D341Med (cell line): ENCODE measurements around the gene TOMM70.
A peak's percentile ranks its signal among the peaks of the same experiment; 100 is the strongest.
"Not testable (repeated sequence)": the region's sequence is repeated elsewhere in the genome, so short reads cannot be mapped to it uniquely, and the experiment has no call there.

Experiments used
- DNase-seq: peaks from one replicate; pipeline ENCODE4 v3.0.0; 2012; ENCODE audit warnings: low spot score

Gene TOMM70

DNA sequence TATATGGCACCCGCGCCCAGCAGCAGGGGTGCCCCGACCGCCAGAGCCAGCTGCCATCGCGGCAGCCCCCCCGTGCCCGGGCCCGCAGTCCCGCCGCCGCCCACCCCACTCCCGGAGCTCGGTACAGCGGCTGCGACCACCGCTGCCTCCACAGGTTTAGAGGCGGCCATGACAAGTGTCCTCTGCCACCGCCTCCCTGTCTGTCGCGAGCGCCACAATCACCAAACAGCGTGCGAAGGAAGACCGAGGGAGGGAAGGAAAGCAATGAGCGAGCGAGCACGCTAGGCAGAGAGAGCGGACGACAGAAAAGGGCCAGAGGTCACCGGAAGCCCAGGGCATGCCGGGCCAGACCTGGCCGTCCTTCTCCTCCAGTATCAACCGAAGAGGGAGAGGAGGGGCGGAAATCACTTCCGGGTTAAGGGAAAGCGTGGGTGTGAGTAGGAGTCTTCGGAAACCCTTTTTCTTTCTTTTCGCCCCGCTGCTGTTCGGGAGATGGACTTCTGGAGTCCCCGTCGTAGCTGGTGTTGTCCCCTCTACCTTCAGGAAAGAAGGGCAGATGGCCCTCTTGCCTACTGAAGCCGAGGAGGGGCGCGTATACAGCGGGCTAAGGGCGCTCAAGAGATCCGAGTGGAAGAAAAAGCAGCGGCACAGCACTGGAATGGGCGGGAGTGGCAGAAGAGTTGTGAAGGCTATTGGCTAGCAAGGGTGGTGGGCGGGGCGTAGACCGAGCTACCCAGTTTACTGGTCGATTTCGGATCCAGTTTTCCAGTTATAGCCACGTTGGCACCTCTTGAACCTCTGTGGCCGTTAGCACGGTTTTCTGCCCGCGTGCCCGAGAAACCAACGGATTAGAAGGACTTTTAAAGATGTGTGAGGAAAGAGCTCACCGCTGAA lies at the start of gene TOMM70, which contains the start of gene LNP1:
TOMM70 (minus strand) TSS at position 310 of the 894 bp plus-strand sequence; CDS start at position 170, 140 bp downstream.
LNP1 (plus strand) TSS at position 760 of the 894 bp plus-strand sequence. CDS start 28,191 bp downstream, outside the sequence.
- peak; percentile 89 for DNase-seq

GRCh38 chr3:100449214-100449613 lies 48.3 kb upstream of the TOMM70 start:
- DNase-seq = no peak

DNA sequence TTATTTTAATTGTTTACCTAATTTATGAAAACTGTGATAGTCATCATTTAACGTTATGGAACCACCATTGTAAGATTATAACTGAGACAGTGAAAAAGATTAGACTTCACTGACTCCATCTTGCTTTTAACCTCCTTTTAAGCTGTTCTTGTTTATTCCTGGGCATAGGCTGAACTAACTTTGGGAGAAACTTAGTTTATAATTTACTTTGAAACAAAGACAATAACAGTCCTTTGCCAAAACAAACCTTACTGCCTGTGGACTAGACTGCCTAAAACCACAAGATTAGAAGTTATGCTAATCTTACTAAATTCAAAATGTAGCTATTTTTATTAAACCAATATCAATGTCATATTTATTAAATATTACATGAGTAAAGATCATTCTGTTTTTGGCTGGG lies 47.2 kb upstream of the TOMM70 start:
- DNase-seq = no peak

DNA sequence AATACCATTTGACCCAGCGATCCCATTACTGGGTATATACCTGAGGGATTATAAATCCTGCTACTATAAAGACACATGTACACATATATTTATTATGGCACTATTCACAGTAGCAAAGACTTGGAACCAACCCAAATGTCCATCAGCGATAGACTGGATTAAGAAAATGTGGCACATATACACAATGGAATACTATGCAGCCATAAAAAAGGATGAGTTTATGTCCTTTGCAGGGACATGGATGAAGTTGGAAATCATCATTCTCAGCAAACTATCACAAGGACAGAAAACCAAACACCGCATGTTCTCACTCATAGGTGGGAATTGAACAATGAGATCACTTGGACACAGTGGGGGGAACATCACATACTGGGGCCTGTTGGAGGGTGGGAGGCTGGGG lies 46.2 kb upstream of the TOMM70 start:
- not testable (repeated sequence) for DNase-seq

DNA sequence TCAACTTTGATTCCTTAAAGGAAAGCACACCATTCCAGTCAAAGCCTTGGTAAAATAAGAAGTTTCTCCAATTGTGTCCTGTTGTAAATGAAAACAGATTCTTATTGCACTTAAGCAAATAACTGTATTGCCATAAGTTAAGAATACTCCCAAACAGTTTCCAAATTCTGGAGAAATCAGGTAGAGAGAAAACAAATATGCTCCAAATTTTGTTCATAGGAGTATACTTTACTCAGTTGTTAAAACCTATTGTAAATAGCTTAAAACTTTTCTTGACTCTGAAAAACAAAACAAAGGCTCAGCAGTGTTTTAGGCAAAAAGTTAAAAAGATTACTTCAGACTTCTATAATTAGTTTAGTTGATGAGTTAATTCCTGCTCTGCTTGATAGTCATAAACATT lies 42.8 kb upstream of the TOMM70 start:
- no peak for DNase-seq

DNA sequence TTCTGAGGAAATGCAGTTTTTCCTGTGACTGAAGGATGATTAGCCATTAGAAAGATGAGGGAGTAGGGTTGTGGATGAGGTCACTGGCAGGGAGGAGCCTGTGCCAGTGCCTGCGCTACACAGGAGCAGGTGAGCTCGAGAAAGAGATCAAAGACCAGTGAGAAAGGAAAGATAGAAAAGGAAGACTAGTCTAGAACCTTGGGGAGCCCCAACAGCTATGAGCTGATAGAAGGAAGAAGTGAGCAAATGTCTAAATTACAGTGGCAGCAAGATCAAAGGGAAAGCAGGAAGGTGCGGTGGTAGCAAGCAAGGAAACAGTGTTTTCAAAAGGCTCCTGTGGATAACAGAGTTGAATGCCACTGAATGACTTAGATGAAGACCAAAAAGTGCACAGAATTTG lies 40.0 kb upstream of the TOMM70 start:
- DNase-seq = no peak

DNA sequence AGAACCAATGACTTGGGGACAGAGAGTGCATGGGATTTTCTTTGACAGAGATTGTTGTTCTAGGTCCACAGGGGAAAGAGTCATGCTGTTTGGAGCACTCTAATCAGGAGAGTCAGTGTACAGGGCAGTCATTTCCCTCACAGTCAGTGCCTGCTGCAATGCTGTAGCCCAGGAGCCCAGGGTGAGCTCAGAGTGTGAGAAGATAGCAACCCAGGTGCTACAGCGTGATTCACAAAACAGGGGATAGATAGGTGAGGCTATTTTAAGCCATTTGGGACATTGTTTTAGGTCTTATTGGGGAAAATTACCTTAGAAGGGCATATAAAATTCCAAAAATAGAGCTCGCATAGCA lies 37.7 kb upstream of the TOMM70 start:
- DNase-seq = no peak

GRCh38 chr3:100437721-100438622 lies 37.1 kb upstream of the TOMM70 start:
- DNase-seq = no peak

- no peak for DNase-seq
These were observed 36.1 kb upstream of the TOMM70 start for GRCh38 chr3:100436951-100437350.

DNA sequence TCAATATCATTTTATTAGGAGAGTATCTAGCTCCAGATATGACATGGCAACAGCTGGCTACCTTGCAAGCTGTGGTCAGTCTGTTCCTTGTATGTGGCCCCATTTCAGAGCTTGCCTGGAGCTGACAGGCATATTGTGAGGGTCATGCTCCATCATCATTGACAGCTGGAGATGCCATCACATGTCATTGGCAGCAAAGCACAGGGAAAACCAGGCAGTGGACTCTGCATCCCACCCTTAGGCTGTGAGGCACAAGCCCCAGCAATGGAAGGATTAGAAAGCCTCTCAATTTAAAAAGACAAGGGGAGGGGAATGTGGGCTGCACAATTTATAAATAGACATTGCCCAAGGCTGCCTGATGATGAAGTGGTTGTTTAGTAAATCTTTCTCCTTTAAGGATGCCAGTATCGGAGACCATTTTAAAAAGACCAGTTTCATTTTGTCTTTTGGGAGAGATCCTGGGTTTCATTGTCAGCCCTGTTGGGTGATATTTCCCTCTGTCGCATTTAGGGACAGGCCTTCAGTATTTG lies 28.4 kb upstream of the TOMM70 start:
- DNase-seq = no peak

GRCh38 chr3:100427699-100428098 lies 26.8 kb upstream of the TOMM70 start:
- DNase-seq = no peak

DNA sequence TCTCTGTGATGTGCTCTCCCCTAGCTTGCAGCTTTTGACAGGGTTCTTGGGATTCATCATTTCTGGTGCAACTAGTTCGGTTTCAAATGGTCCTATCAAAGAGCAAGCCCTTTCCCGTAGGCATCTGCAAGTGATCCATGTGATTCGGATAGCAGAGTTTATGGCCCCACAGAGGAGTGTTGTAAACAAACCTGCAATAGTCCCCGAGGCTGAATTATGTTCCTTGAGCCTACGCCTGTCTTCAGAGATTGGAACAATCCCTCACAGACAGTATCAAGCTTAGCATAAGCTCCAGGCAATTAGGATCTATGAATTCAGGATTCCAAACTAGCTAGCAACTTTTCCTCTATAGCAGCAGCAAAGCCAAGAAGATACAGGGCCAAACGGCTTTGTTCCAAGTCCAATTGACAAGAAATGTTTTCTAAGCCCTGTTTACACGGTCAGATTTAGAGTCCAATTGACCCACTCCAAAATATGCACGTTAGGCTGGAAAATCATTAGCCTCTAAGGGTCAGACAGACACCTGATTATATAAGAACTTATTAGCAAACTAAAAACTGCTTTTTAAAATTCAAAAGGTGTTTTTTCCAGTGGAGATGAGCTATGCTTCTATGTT lies 25.3 kb upstream of the TOMM70 start:
- DNase-seq = peak; percentile 48

- no peak for DNase-seq
These were observed 24.4 kb upstream of the TOMM70 start for GRCh38 chr3:100425316-100425715.

DNA sequence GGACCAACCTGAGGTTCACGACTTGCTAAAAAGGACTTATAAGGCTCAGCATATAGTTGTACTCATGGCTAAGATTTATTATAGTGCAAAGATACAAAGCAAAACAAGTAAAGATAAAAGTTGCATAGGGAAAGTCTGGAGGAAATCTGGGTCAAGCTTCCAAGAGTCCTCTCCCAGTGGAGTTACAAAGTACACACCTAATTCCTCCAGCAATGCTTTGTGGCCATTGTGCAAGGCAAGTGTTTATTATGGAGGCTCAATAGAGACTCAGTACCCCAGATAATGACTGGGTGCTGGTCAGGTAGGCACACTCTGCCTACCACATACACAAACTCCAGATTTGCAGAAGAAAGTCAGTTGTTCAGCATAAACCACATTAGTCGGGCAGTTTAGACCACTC lies 23.4 kb upstream of the TOMM70 start:
- no peak for DNase-seq

GRCh38 chr3:100423611-100424010 lies 22.7 kb upstream of the TOMM70 start:
- no peak for DNase-seq

GRCh38 chr3:100420885-100421284 lies 20.0 kb upstream of the TOMM70 start:
- DNase-seq = no peak

- no peak for DNase-seq
These were observed 18.5 kb upstream of the TOMM70 start for GRCh38 chr3:100419406-100419805.

- DNase-seq = no peak
These were observed 16.0 kb upstream of the TOMM70 start for GRCh38 chr3:100416863-100417262.

DNA sequence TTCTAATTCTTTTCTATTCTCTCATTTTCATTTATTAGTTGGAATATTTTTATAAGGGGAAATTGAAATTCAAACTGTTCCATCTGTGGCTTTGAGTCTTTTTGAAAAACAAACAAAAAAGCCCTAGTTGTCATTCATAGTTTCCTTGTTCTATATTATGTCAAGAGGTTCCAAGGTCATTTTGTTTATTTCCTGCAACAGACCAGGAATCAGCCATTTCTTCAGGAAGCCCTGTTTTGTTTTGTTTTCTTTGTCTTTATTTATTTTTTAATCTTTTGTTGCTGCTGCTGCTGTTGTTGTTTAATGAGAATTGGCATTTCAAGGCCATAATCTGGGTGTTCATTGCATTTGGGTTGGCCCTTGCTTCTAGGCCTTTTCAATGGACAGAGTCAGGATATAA lies 15.3 kb upstream of the TOMM70 start:
- no peak for DNase-seq

DNA sequence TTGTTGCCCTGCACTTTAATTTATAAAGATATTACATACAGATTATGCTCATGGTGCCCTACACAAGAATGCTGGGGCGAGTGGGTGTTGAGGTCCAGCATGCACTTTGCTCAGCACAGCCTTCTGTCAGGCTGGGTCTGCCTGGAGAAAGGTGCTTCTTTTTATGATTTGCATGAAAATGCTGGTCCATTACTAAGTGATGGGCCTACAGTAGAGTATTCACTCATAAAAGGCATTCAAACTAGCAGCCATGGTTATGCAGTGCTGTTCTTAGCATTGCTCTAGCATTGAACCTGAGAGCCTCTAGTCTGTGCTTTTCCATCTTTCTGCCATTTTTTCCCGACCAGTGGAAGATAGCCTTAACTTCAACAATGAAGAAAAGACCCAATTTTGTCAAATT lies 12.7 kb upstream of the TOMM70 start:
- no peak for DNase-seq

DNA sequence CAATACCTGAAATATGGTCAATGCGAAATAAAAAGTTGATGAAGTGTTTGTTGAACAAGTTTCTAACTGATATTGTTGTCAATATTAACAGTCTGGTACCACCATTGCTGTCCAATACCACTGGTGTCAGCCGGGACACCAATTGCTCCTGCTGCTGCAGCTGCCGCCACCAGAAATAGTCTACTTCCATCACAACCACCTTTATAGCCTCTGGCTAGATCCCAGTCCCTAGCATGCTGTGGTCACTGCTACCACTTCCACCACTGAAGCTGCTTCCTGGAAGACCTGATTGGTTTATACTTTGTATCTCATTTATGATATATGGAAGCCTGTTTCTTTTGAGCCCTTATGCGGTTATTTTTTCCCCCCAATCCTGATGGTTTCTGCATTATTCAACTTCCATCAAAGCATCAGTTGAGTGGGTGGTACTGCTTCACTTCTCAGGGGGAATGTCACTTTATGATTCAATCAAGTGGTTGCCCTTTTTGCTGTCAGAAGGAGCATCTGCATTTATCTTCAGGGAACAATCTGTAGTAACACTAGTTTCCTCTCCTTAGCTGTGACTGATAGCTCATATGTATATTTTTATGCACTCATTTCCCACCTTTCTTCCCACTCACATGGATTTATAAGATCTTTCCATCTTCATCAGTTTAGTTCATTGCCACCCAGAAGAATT lies 12.2 kb upstream of the TOMM70 start:
- DNase-seq = no peak
